Kidney (tissue), 14 donors: ENCODE data around the gene NET1. TPM values are rescaled to one million over a fixed set of nuclear protein-coding genes. Genes with fewer than 3 reads are reported as not detected.

Source experiments
- DNase-seq, 5 donors: peaks; one replicate each; pipeline ENCODE4 v3.0.0-alpha.2; 2013 to 2020
- FAIRE-seq: peaks from 2 replicates; lab custom pipeline; 2012; peaks lifted over from hg19 to GRCh38; lab: Jason Lieb, UNC
- H3K27ac ChIP-seq, 2 donors: one replicate each; pipeline ENCODE4 v1.7.0; 2013; ENCODE audit warnings: low read depth in 2 of 2, low read length in 2 of 2, inconsistent platforms in 1 of 2
- H3K27me3 ChIP-seq: one replicate; pipeline ENCODE4 v1.7.1; 2013; ENCODE audit warnings: low read length, inconsistent platforms; ENCODE audit not compliant: control insufficient read depth, insufficient read depth
- H3K36me3 ChIP-seq, 3 donors: one replicate each; pipeline versions ENCODE4 v1.7.0 to v1.7.1; 2013; ENCODE audit warnings: low read length in 3 of 3, control low read depth in 1 of 3, inconsistent platforms in 1 of 3; ENCODE audit not compliant: insufficient read depth in 3 of 3, control insufficient read depth in 2 of 3
- H3K4me1 ChIP-seq, 3 donors: one replicate each; pipeline versions ENCODE4 v1.7.0 to v1.7.1; 2013; ENCODE audit warnings: low read length in 3 of 3, inconsistent platforms in 1 of 3, low read depth in 1 of 3; ENCODE audit not compliant: control insufficient read depth in 2 of 3, insufficient read depth in 2 of 3
- H3K4me3 ChIP-seq, 3 donors: one replicate each; pipeline versions ENCODE4 v1.7.0 to v1.8.1; 2013; ENCODE audit warnings: low read length in 3 of 3, control low read depth in 1 of 3, inconsistent platforms in 1 of 3
- H3K9ac ChIP-seq, 3 donors: one replicate each; pipeline versions ENCODE4 v1.7.0 to v1.7.1; 2013; ENCODE audit warnings: low read length in 3 of 3, control low read depth in 1 of 3, inconsistent platforms in 1 of 3
- H3K9me3 ChIP-seq, 3 donors: one replicate each; pipeline versions ENCODE4 v1.7.0 to v1.7.1; 2013; ENCODE audit warnings: low read length in 3 of 3, control low read depth in 1 of 3, inconsistent platforms in 1 of 3; ENCODE audit not compliant: control insufficient read depth in 2 of 3, insufficient read depth in 1 of 3
- intact Hi-C: fragments of 100-400 bp; cut with DNase I; formaldehyde crosslinking; loops from one replicate; pipeline ENCODE4 v1.11.1; 2022
- polyA plus RNA-seq: library from polyadenylated mRNA; stranded (reverse); fragments of 350-450 nt; fragmentation: Illumina TruSeq; extraction: RNeasy Lipid Tissue Mini Kit (QIAGEN cat#74804); gene quantifications from one replicate; pipeline ENCODE4 v1.2.3, GENCODE V29; 2014; ENCODE audit warnings: low read depth, low replicate concordance; ENCODE audit not compliant: insufficient read depth
- total RNA-seq: library from RNA; stranded (reverse); fragmentation: NEBNext Ultra II Directional; extraction: Animal tissue kit (Norgen Biotek cat#: 25700); gene quantifications from one replicate; pipeline ENCODE4 v1.2.1, GENCODE V29; 2021
- TF ChIP-seq, protein P1 (sequence below): IDR thresholded peaks from 3 replicates; pipeline ENCODE4 v1.5.1; 2012; ENCODE audit warnings: mild to moderate bottlenecking, moderate library complexity, borderline replicate concordance; ENCODE audit not compliant: insufficient read depth; ENCODE audit errors: extremely low read depth
- donor health status: control.
- donor health status: control.
- donor health status: control.
- donor health status: control.
- donor health status: control.
- donor health status: DM: yes; HTN: yes; CAD: no.
- donor health status: Normal renal cell carcinoma (clear cell type).

Gene NET1
- total and polyA plus RNA-seq, 2 donors from 2014 or later, result 35.9 to 86.5 TPM

DNA sequence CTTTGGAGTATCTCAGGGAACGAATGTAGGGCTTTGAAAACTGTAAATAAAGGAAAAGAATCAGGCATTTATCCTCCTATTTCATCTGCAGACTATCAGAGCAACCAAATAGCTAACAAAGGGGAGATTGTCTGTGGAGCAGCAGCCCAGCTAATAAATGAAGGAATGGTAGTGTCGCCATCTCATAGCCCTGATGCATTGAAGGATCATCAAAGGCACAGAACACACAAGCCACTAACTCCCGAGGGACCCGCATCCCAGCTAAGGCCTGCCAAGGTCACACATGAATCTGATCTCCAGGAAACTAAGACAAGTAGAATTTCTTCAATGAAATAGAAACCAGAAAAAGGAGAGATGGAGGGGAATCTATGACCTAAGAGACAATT, 48.8 kb downstream of the NET1 start:
- H3K36me3 ChIP-seq, result peaks cover 0 to 28% (median 9%) of the 10 kb centered on the region in 3 donors
- DNase-seq, result no peak
- H3K4me3 ChIP-seq, result no peak overlapping the region
- H3K27ac ChIP-seq, result no peak overlapping the region
- no peaks in the 10 kb centered on the region for H3K9me3 ChIP-seq
- peaks cover 0 to 1% (median 0%) of the 10 kb centered on the region in 3 donors for H3K4me1 ChIP-seq
- intact Hi-C loops, result no loop called here
- TF ChIP-seq, protein P1, sequence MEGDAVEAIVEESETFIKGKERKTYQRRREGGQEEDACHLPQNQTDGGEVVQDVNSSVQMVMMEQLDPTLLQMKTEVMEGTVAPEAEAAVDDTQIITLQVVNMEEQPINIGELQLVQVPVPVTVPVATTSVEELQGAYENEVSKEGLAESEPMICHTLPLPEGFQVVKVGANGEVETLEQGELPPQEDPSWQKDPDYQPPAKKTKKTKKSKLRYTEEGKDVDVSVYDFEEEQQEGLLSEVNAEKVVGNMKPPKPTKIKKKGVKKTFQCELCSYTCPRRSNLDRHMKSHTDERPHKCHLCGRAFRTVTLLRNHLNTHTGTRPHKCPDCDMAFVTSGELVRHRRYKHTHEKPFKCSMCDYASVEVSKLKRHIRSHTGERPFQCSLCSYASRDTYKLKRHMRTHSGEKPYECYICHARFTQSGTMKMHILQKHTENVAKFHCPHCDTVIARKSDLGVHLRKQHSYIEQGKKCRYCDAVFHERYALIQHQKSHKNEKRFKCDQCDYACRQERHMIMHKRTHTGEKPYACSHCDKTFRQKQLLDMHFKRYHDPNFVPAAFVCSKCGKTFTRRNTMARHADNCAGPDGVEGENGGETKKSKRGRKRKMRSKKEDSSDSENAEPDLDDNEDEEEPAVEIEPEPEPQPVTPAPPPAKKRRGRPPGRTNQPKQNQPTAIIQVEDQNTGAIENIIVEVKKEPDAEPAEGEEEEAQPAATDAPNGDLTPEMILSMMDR, result no peak
- H3K27me3 ChIP-seq, result no peaks in the 10 kb centered on the region
- no peak for FAIRE-seq
- no peak overlapping the region for H3K9ac ChIP-seq

DNA sequence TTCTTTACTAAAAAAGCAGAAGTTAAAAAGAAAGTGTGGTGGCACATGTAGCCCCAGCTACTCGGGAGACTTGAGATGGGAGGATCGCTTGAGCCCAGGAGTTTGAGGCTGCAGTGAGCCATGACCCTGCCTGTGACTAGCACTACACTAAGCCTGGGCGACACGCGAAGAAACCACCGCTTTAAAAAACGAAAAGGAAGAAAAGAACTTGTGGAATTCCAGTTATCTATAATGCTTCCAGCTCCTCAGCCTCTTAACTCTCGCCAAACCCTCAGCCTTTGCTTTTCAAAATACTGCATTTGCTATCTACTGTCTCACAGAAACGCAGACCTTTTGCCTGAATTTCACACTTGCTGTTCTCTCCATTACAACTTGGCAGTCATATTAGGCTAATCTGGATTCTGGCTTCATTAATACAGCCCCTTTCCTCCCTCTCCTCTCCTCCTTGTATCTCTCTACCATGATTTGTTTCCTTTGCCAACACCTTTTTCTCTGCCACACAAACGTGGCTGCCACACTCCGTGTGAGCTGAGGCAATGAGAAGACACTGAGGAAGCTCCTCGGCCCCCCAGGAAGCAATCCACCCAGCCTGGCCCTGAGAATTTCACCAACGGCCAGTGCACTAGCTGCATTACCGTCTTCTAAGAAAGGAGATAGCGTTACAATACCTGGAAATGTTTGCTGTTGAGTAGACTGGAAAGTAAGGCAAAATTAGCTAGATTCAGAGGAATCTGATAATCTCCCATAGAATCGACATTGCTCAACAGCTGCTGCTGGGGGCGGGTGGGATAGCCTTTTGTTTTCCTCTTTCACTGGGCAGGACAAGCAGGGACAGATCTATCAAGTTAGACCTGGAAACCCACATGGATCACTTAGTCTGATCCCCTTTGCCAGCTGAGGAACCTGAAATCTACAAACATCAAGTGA, 49.8 kb downstream of the NET1 start:
- TF ChIP-seq, protein P1, result no peak
- FAIRE-seq, result no peak
- Histone ChIP-seq H3K9ac (no peak overlapping the region), H3K27ac (no peak overlapping the region), H3K27me3 (no peaks in the 10 kb centered on the region), H3K4me3 (no peak overlapping the region), H3K4me1 (peaks cover 0 to 5% (median 4%) of the 10 kb centered on the region in 3 donors), H3K36me3 (peaks cover 0 to 21% (median 2%) of the 10 kb centered on the region in 3 donors), H3K9me3 (no peaks in the 10 kb centered on the region)
- DNase-seq, result no peak
- intact Hi-C loops, result no loop called here

DNA sequence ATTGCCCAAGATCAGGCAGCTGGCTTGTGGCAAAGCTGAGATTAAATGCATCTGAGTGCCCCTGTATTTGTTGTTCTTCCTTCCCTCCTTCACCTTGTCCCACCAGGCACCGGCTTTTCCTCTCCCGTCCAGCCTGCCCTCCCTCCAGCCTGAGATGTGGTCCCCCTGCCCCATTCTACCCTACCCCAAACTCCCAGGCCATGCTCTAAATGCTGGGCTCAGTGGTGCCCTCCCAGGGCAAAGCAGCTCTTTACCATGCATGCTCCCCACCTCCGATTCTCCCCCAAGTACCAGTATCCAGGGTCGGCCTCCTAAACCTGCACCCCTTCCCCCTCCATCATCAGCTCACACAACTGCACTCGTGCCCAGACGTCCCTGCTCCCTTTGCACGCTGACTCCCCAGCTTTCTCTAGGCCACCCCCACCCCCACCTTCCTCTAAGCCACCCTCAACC, 50.5 kb downstream of the NET1 start:
- intact Hi-C loops, result no loop called here
- no peak for FAIRE-seq
- Histone ChIP-seq H3K9ac (no peak overlapping the region), H3K27ac (no peak overlapping the region), H3K4me1 (peaks cover 0 to 6% (median 6%) of the 10 kb centered on the region in 3 donors), H3K4me3 (no peak overlapping the region), H3K36me3 (peaks cover 0 to 21% (median 2%) of the 10 kb centered on the region in 3 donors), H3K9me3 (no peaks in the 10 kb centered on the region), H3K27me3 (no peaks in the 10 kb centered on the region)
- no peak for DNase-seq
- TF ChIP-seq, protein P1, result no peak
